Astrocyte of the cerebellum (primary cell): ENCODE results near the gene CPHXL2.

ENCODE experiments used
- DNase-seq: peaks from one replicate; pipeline ENCODE4 v3.0.0-alpha.2; 2011; ENCODE audit warnings: low read depth
- H3K4me3 ChIP-seq: 2 replicates; pipeline ENCODE4 v1.5.1; 2011; ENCODE audit warnings: mild to moderate bottlenecking, low read depth, low read length, moderate library complexity
- in situ Hi-C: cut with HindIII; loops from 2 replicates; pipeline ENCODE4 v1.10.0; 2017; ENCODE audit warnings: low sequenced_read_pairs
- TF ChIP-seq, protein P1 (sequence below): IDR thresholded peaks from 2 replicates; pipeline ENCODE4 v1.5.1; 2012; ENCODE audit warnings: low read length, low read depth, moderate library complexity, mild to moderate bottlenecking; ENCODE audit errors: missing control alignments

Gene CPHXL2

DNA sequence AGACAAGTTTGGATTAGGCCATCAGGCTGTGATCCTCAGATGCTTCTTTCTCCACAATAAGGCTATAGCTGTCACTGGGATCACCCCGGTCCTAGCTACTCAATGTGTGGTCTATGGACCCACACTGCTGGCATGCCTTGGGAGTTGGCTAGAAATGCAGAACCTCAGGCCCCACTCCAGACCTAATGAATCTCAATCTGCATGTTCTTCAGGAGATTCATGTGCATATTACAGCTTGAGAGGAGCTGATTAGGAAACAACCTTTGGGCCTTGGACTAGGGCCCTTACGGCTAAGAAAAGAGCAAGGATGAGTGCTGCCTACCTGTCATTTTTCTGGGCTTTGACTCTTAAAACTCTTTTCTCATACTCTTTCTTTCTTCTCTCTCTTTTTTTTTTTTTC, 61.2 kb downstream of the CPHXL2 start:
- no peak overlapping the region for H3K4me3 ChIP-seq
- TF ChIP-seq, protein P1, sequence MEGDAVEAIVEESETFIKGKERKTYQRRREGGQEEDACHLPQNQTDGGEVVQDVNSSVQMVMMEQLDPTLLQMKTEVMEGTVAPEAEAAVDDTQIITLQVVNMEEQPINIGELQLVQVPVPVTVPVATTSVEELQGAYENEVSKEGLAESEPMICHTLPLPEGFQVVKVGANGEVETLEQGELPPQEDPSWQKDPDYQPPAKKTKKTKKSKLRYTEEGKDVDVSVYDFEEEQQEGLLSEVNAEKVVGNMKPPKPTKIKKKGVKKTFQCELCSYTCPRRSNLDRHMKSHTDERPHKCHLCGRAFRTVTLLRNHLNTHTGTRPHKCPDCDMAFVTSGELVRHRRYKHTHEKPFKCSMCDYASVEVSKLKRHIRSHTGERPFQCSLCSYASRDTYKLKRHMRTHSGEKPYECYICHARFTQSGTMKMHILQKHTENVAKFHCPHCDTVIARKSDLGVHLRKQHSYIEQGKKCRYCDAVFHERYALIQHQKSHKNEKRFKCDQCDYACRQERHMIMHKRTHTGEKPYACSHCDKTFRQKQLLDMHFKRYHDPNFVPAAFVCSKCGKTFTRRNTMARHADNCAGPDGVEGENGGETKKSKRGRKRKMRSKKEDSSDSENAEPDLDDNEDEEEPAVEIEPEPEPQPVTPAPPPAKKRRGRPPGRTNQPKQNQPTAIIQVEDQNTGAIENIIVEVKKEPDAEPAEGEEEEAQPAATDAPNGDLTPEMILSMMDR, result no peak
- no peak for DNase-seq
- in situ Hi-C loops, result no loop called here

DNA sequence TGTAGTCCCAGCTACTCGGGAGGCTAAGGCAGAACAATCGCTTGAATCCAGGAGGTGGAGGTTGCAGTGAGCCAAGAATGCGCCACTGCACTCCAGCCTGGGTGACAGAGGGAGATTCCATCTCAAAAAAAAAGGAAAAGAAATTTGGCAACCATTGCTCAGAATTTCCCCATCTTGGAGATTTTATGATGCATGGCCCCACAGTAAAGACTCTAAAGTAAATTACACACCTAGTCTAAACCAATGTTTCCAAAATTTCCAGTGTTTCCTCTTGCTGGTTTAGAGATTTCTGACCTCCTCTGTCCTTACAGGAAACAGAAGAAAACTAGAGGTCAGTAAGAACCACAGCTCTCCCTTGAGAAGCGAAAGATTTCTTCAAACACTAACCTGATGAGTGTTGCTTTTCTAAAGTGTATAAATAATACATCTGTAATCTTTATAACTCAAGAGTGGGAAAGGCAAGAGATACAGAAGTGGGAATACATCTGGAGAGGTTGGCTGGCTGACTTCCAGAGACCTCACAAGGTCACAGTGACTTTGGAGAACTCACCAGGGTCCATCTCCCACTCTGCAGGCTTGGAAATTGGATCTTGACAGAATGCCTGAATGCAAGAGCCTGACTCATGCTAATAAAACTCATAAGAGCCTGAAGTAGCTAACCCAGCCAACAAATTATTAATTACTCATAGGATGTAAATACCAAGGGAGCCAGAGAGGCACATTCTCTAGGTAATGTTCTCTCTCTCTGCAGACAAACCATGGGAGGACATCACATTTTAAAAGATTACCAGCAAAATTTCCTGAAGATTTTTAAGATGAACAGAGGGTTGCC, 62.5 kb downstream of the CPHXL2 start:
- TF ChIP-seq, protein P1, result no peak
- no peak for DNase-seq
- H3K4me3 ChIP-seq, result no peak overlapping the region
- in situ Hi-C loops, result no loop called here
